ENCODE measurements around the gene SHBG.
A peak's percentile ranks its signal among the peaks of the same experiment; 100 is the strongest.
"Not testable (repeated sequence)": the region's sequence is repeated elsewhere in the genome, so short reads cannot be mapped to it uniquely, and the experiment has no call there.

Gene SHBG

GRCh38 chr17:7629939-7630571, at the start of gene SHBG:
TSS of gene SHBG (plus strand) at chr17:7630135. CDS start at chr17:7630173, 38 bp downstream.
- DNase-seq (ENCODE audit: low spot score): no peak

DNA sequence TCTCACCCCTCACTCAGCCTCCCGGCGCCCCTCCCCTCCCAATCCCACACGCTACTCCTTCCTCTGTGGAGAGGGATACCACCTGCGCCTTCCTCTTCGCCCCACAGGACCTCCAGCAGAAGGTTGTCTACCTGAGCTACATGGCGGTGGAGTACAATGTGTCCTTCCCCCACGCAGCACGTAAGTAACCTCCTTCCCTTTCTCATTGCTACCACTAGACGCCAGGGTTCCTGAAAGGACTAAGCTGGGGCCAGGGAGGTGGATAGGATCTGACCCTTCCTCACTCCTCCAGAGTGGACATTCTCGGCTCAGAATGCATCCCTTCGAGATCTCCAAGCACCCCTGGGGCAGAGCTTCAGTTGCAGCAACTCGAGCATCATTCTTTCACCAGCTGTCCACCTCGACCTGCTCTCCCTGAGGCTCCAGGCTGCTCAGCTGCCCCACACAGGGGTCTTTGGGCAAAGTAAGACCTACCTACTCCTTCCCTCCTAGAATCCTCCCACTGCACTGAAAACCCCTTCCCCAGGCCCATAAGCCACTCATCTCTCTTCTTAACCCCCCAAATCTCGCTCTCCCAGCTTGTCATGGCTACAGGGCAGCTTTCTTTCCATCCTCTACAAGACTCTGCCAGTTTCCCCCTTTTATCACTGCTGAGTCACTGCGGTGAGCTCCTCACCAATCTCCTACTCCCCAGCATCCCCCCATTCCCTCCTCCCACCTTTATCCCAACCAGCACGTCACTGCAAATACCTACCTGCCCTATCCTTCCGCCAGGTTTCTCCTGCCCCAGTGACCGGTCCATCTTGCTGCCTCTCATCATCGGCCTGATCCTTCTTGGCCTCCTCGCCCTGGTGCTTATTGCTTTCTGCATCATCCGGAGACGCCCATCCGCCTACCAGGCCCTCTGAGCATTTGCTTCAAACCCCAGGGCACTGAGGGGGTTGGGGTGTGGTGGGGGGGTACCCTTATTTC, 49.0 kb upstream of the SHBG start:
- no peak for DNase-seq (ENCODE audit: low spot score)

DNA sequence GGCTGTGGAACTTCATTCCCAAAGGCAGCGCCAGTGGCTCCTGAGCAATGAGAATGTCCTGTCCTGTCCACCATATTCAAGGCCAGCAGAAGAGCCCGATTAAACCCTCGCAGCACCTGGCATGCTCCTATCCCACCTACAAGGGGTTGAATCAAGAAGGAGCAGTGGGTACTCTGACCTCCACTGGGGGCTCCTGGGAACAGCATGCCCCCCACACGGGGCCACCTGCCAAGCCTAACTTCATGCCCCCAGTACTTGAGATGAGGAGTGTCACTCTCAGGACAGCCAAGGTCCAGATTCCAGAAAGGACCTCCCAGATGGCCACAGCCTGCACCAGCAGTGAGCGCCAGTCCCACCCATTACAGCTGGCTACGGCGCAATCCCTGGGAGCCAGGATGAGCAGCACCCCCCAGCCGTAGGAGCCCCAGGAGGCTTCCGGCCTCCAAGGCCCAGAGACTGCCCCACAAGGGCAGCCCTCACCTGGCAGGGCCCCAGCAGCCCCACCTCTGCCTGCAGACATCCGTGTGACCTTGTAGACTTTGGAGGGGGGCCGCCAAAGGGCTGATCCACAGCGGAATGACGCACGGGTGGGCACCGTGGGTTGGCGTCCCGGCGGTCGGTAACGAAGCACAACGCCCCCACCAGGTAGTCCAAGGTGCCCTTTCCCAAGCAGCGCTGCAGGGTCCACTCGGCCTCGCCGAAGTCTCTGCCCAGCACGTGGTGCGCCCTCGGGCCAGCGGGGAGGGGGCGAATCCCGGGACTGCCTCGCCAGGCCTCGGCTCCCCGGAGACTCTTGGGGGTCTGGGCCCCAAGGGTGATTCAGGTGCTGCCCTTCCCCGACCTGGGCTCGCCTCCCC, 47.3 kb upstream of the SHBG start:
- no peak for DNase-seq (ENCODE audit: low spot score)

GRCh38 chr17:7583253-7584109, 46.5 kb upstream of the SHBG start, which contains the start of gene MPDU1:
TSS of gene MPDU1 (plus strand) at chr17:7583852. CDS start at chr17:7583863, 11 bp downstream.
- DNase-seq (ENCODE audit: low spot score): peak; percentile 89

- no peak for DNase-seq (ENCODE audit: low spot score)
Observed at GRCh38 chr17:7586673-7587419, 43.1 kb upstream of the SHBG start.

DNA sequence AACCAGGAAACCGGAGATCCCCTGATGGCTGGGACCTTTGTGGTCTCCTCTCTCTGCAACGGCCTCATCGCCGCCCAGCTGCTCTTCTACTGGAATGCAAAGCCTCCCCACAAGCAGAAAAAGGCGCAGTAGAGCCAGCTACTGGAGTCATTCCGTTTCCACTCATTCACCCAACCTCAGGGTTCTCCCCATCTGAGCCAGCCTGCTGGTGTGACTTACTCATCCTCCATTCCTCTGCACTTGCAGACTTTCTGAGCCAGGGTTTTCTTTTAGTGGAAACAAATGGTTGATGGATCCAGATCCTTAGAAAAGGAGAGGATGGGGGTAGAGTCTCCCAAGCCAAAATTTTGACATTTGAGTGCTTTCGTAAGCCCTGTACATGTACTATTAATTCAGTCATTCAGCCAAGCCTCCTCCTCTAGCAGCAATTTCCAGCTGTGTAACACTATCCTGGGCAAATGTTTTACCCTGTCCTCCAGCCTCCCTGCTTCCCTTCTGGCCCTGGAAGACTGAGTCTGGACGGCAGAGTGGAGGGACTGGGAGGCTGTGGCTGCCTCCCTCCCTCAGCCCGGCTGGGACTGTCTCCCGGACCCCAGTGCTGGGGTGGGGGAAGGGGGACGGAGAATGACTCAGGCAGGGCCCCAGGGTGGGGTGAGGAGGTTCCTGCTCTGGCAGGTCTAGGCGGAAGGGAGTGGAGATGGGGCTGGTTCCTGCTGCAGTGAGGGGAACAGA, 42.3 kb upstream of the SHBG start:
- no peak for DNase-seq (ENCODE audit: low spot score)

DNA sequence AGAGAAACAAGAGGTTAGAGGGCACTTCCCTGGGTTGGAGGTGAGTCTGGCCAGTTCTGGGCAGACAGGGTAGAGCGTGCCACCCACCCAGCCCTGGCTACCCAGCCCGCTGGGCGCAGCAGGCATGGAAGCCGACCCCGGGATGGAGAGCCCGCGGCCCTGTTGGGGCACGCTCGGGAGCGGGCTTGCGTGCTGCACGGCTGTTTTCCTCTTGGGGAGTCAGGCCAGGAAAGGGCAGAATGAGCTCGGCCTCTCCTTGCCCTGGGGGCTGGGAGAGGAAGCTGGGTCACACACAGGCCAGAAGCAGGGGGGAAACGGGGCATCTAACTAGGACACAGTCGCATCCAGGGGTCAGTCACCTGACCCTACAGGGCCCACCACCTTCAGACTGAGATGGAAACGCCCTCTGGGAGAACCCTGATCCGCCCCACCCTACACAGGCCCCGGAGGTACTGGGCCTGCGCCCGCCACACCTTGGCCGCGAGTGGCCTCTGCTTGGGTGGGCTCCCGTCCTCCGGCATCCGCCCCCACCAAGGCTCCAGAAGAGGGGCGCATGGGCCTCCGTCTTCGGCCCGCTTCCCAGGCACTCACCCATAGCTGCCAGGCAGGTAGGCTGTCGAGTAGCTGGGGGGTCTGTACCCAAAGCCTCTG, 41.3 kb upstream of the SHBG start:
- no peak for DNase-seq (ENCODE audit: low spot score)

- DNase-seq (ENCODE audit: low spot score): no peak
Observed at GRCh38 chr17:7589204-7589868, 40.6 kb upstream of the SHBG start.

GRCh38 chr17:7589891-7590691, 39.8 kb upstream of the SHBG start, which contains the start of gene SOX15:
TSS of gene SOX15 (minus strand) at chr17:7590094. CDS start at chr17:7589676, 418 bp downstream.
- no peak for DNase-seq (ENCODE audit: low spot score)

- DNase-seq (ENCODE audit: low spot score): no peak
Observed at GRCh38 chr17:7590743-7591142, 39.2 kb upstream of the SHBG start.

DNA sequence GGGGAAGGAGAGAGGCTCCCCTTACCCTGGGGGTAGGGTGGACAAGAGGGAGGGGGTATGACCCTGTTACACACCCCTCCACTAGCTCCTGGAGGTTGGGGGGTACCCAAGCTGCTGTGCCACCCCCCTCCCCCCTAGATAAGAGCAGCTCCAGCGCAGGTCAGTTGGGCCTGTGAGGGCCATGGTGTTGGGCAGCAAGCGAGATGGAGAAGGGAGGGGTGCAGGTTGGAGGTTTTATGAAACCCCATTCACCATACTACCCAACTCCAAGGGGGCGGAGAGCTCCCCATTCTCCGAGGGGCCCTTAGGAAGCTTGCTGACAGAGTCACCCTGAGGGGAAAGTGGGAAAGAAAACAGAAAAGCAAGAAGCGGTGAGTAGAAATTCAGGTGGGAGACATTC, 38.3 kb upstream of the SHBG start:
- DNase-seq (ENCODE audit: low spot score): no peak

DNA sequence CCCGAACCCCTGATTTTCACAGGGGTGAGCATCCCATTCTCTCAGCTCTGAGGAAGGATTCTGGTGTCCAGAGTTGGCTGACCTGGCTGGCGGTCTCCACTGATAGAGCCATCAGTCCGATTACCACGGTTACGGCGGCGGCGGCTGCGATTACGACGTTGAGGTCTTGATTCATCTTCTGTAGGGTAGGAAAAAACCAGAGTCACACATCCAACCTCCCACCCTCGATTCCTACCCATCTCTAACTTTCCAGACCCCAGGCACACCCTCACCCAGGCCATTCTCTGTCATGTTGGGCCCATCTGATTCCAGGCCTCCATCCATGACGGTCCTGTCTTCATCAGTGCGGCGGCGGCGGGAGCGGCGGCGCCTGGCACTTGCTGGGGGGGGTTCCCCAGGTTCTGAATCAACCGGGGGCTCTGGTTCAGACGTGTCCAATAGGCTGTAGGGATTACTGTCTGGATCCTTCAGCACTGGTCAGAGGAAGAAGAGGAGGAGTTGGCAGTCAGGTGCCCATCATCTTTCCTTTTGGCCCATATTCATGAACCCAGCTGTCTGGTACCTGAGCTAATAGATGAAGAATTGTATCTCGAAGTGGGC, 37.4 kb upstream of the SHBG start:
- DNase-seq (ENCODE audit: low spot score): no peak

GRCh38 chr17:7593296-7593695, 36.6 kb upstream of the SHBG start:
- DNase-seq (ENCODE audit: low spot score): no peak

DNA sequence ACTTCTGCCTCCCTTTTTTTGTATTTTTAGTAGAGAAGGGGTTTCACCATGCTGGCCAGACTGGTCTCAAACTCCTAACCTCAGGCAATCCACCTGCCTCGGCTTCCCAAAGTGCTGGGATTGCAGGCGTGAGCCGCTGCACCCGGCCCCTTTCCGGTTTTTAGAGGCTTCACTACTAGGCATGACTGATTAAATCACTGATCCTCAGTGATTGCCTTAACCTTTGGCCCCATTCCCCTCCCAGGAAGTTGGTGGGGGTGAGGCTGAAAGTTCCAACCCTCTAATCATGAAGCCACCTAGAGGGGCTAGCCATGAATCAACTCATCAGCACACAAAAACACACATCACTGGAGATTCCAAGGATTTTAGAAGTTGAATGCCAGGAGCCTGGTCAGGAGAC, 32.4 kb upstream of the SHBG start:
- DNase-seq (ENCODE audit: low spot score): not testable (repeated sequence)

DNA sequence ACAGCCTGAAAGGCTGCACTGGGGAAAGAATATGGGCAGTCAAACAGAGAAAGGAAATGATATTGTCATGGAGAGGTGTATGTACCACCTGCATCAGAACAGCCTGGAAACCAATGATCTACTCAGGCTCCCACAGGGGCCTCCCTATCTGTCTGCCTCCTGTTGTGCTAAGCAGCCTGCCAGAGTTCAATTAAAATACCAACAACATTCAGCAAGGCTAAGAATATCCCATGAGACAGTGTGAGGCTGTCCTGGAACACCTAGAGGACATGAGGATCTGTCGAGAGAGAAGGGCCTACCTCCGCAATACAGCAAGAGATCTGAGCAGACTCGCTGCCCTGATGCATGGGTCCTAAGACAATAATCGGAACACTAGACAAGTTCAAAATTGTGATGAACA, 23.7 kb upstream of the SHBG start:
- no peak for DNase-seq (ENCODE audit: low spot score)

GRCh38 chr17:7610641-7611040, 19.3 kb upstream of the SHBG start:
- no peak for DNase-seq (ENCODE audit: low spot score)

GRCh38 chr17:7611635-7612293, 18.2 kb upstream of the SHBG start:
- no peak for DNase-seq (ENCODE audit: low spot score)

Data from HuH-7.5 (cell line).